ENCODE data around the gene NOTCH1. TPM values are rescaled to one million over a fixed set of nuclear protein-coding genes. Genes with fewer than 3 reads are reported as not detected.

NOTCH1 gene
- total RNA-seq, 3 donors from 2014 or later (not counting 1 experiment from before 2014, with no cell fraction given) = 126 to 228 (median 192) TPM

DNA sequence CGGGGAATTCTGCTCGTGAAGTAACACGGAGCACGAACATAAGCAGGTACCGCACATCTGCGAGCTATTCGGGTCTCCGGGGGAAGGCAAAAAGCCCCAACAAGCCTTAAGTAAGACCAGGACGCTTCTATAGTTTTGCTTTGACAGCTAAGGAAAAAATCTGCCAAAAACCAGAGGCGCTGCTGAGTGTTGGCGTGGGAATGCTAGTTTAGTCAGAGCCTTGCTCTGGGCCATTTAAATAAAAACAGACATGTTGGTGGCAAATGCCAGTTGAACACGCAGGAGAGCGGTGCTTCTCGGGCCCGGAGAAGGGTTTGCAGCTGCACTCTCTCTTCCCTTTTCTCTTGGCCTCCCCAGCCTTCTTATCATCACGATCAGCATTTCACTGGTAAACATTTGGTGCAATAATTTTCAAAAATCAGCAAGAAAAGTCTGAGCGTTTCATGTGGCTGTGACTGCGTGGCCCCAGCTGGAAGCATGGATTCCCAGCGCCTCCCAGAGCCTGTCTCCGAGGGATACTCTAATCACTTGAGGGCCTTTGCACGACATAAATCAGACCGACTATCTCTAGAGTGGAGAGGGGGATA is 6.4 kb upstream of the NOTCH1 start:
- peak overlapping the region; percentile 18 for H3K27ac ChIP-seq (ENCODE audit: low read length)
- no peak for DNase-seq
- WGBS (ENCODE audit: insufficient coverage) = 37% methylated on average over 22 of the region's 22 CpGs
- no peak overlapping the region for H3K27ac Mint-ChIP-seq
- no peak for ATAC-seq
- no peaks in the 10 kb centered on the region for H3K9me3 ChIP-seq (ENCODE audit: control insufficient read depth, insufficient read depth, low read length)
- H3K27me3 Mint-ChIP-seq (ENCODE audit: low read depth in 2 of 2) = peaks cover 0 to 4% of the 10 kb centered on the region in 2 donors
- H3K36me3 Mint-ChIP-seq = no peaks in the 10 kb centered on the region
- TF ChIP-seq, protein P1, sequence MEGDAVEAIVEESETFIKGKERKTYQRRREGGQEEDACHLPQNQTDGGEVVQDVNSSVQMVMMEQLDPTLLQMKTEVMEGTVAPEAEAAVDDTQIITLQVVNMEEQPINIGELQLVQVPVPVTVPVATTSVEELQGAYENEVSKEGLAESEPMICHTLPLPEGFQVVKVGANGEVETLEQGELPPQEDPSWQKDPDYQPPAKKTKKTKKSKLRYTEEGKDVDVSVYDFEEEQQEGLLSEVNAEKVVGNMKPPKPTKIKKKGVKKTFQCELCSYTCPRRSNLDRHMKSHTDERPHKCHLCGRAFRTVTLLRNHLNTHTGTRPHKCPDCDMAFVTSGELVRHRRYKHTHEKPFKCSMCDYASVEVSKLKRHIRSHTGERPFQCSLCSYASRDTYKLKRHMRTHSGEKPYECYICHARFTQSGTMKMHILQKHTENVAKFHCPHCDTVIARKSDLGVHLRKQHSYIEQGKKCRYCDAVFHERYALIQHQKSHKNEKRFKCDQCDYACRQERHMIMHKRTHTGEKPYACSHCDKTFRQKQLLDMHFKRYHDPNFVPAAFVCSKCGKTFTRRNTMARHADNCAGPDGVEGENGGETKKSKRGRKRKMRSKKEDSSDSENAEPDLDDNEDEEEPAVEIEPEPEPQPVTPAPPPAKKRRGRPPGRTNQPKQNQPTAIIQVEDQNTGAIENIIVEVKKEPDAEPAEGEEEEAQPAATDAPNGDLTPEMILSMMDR (IDR thresholded peaks at IDR 0.05) = no peak
- H3K4me1 Mint-ChIP-seq = peaks cover 0 to 7% of the 10 kb centered on the region in 2 donors
- H3K4me3 Mint-ChIP-seq = no peak overlapping the region
- intact Hi-C loops (cut with micrococcal nuclease) = no loop called here
- no peak overlapping the region for H3K4me3 ChIP-seq (ENCODE audit: low read length)
- no peaks in the 10 kb centered on the region for H3K36me3 ChIP-seq (ENCODE audit: control insufficient read depth, insufficient read depth, low read length)
- peaks cover 42% of the 10 kb centered on the region for H3K4me1 ChIP-seq (ENCODE audit: control insufficient read depth, insufficient read depth, low read length)
- no peaks in the 10 kb centered on the region for H3K27me3 ChIP-seq (ENCODE audit: control insufficient read depth, insufficient read depth, low read length)
- H3K9me3 Mint-ChIP-seq = no peaks in the 10 kb centered on the region

DNA sequence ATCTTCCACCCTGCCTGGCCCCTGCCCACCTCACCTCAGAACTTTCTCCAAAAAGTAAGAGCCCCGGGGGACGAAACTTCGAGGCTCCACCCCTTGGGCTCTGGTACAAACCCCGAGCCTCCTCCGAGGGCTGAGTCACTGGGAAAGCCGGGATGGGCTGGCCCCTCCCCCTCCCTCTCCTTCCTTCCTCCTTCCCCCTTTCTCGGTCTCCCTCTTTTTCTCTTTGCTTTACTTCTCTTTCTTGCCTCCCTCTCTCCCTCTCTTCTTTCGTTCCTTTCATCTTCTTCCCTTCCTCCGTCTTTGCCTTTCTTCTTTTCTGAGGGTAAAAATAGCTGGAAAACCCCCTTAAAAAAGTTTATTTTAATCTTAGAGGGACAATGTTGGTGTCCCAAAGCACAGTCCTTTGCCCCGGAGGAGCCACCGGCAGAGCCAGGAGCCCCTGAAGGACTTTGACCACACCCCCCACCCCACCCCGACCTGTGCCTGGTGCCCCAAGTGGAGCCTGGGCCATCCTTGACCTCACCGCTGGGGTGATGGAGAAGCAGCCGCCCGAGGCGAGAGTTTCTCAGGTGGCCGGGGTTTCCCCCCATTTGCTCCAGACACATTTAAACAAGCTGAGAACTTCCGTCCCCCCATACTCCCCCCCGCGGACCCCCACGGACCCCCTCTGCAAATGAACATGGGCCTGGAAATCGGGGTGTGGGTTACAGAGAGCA is 5.7 kb upstream of the NOTCH1 start:
- Mint-ChIP-seq H3K27me3 (ENCODE audit: low read depth in 2 of 2) (peaks cover 0 to 4% of the 10 kb centered on the region in 2 donors), H3K4me3 (no peak overlapping the region), H3K27ac (peak overlapping the region in 1 of 2 donors; percentile 37), H3K9me3 (no peaks in the 10 kb centered on the region), H3K4me1 (peaks cover 0 to 13% of the 10 kb centered on the region in 2 donors), H3K36me3 (no peaks in the 10 kb centered on the region)
- intact Hi-C loops (cut with micrococcal nuclease) = no loop called here
- H3K27ac ChIP-seq (ENCODE audit: low read length) = no peak overlapping the region
- no peaks in the 10 kb centered on the region for H3K36me3 ChIP-seq (ENCODE audit: control insufficient read depth, insufficient read depth, low read length)
- H3K27me3 ChIP-seq (ENCODE audit: control insufficient read depth, insufficient read depth, low read length) = no peaks in the 10 kb centered on the region
- TF ChIP-seq, protein P1 (IDR thresholded peaks at IDR 0.05) = no peak
- ATAC-seq (no peak), DNase-seq (no peak)
- WGBS (ENCODE audit: insufficient coverage) = 16% methylated on average over 17 of the region's 22 CpGs
- H3K9me3 ChIP-seq (ENCODE audit: control insufficient read depth, insufficient read depth, low read length) = no peaks in the 10 kb centered on the region
- peaks cover 46% of the 10 kb centered on the region for H3K4me1 ChIP-seq (ENCODE audit: control insufficient read depth, insufficient read depth, low read length)
- H3K4me3 ChIP-seq (ENCODE audit: low read length) = no peak overlapping the region

DNA sequence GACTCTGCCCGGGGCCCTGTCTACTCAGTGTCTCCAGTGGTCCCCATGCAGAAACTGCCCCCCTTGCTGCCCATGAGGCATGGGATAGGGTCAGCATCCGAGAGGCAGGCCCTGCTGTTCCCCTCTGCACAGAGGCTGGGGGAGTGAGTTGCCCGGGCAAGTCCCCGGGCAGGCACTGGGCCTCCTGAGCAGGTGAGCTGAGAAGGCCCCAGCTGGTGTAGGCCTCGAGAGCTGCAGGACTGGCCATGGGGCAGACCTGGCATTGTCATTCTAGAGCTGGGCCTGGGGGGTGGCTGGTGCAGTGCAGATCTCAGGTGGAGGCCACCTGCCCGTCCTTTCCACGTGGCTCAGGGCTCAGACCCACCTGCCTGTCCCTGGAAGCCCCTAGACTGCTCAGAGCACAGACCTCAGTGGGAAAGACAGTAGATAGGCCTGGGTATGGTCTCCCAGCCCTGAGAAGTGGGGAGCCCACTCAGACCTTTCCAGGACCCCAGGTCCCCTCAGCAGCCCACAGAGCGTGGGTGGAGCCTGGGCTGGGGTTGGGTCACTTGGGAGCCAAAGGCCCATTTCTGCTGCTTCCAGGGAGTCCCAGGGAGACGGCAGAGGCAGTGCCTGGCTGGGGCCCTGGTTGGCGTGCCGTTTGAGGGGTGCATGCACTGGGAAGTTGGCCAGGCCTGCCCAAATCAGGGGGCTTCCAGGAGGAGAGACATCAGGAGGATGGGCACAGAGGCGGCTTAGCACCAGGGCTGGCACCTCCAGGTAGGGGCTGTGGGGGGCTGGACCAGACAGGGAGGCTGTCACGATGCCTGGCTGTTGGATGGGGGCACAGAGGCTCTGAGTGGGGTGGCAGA is 4.8 kb upstream of the NOTCH1 start:
- no peaks in the 10 kb centered on the region for H3K9me3 ChIP-seq (ENCODE audit: control insufficient read depth, insufficient read depth, low read length)
- Mint-ChIP-seq H3K27ac (no peak overlapping the region), H3K4me1 (peaks cover 0 to 13% of the 10 kb centered on the region in 2 donors), H3K9me3 (no peaks in the 10 kb centered on the region), H3K27me3 (ENCODE audit: low read depth in 2 of 2) (peaks cover 0 to 4% of the 10 kb centered on the region in 2 donors), H3K4me3 (no peak overlapping the region), H3K36me3 (no peaks in the 10 kb centered on the region)
- no peak overlapping the region for H3K27ac ChIP-seq (ENCODE audit: low read length)
- TF ChIP-seq, protein P1 (IDR thresholded peaks at IDR 0.05) = no peak
- H3K4me3 ChIP-seq (ENCODE audit: low read length) = no peak overlapping the region
- H3K27me3 ChIP-seq (ENCODE audit: control insufficient read depth, insufficient read depth, low read length) = no peaks in the 10 kb centered on the region
- no peaks in the 10 kb centered on the region for H3K36me3 ChIP-seq (ENCODE audit: control insufficient read depth, insufficient read depth, low read length)
- intact Hi-C loops (cut with micrococcal nuclease) = no loop called here
- 92% methylated on average over 12 of the region's 13 CpGs for WGBS (ENCODE audit: insufficient coverage)
- H3K4me1 ChIP-seq (ENCODE audit: control insufficient read depth, insufficient read depth, low read length) = peaks cover 48% of the 10 kb centered on the region
- no peak for ATAC-seq
- no peak for DNase-seq
